ENCODE data around the gene ZNF423.

GRCh38 chr16:49742428-49743202, 113.3 kb downstream of the ZNF423 start:
- TF ChIP-seq CTCF (IDR thresholded peaks at IDR 0.05 in 8 of 11, conservative IDR thresholded peaks at IDR 0.05 in 3 of 11) (no peak), POLR2A (IDR thresholded peaks at IDR 0.05) (no peak)
